Left lung (tissue), 10 donors: Measurements from ENCODE around the gene ATXN1L. TPM values are rescaled to one million over a fixed set of nuclear protein-coding genes. Genes with fewer than 3 reads are reported as not detected.
"Not testable (repeated sequence)": the region's sequence is repeated elsewhere in the genome, so short reads cannot be mapped to it uniquely, and the experiment has no call there.

ENCODE experiments used
- ATAC-seq: fragments of 200-7000 bp; cut with Tn5 transposase; one replicate; pipeline ENCODE4 v1.9.1; 2020; ENCODE audit warnings: moderate library complexity
- DNase-seq, 4 donors: peaks; one replicate each; pipeline ENCODE4 v3.0.0-alpha.2; 2013 to 2020
- H3K27ac ChIP-seq, 2 donors: fragments of 200-600 bp; sonication (generic) in 1 of 2; one replicate each; pipeline versions ENCODE4 v1.5.0 to v1.8.0; 2020 to 2021
- H3K27me3 ChIP-seq, 2 donors: fragments of 200-600 bp; sonication (generic) in 1 of 2; one replicate each; pipeline versions ENCODE4 v1.5.0 to v1.8.0; 2020 to 2021
- H3K36me3 ChIP-seq, 2 donors: fragments of 200-600 bp; sonication (generic) in 1 of 2; one replicate each; pipeline versions ENCODE4 v1.5.0 to v1.8.0; 2020 to 2021
- H3K4me1 ChIP-seq, 2 donors: fragments of 200-600 bp; one replicate each; pipeline ENCODE4 v1.8.0; 2021
- H3K4me3 ChIP-seq, 2 donors: fragments of 200-600 bp; sonication (generic) in 1 of 2; one replicate each; pipeline versions ENCODE4 v1.5.0 to v1.8.0; 2020 to 2021; ENCODE audit warnings: mild to moderate bottlenecking in 1 of 2
- H3K9me3 ChIP-seq, 2 donors: fragments of 200-600 bp; sonication (generic) in 1 of 2; one replicate each; pipeline versions ENCODE4 v1.5.0 to v1.8.0; 2020 to 2021
- intact Hi-C, 2 donors: fragments of 100-400 bp; cut with DNase I; formaldehyde crosslinking; loops; one replicate each; pipeline versions ENCODE4 v1.11.2 to v1.14.2; 2022
- polyA plus RNA-seq, 6 donors: library from polyadenylated mRNA; unstranded; fragments of 120-200 nt; gene quantifications; one replicate each; pipeline ENCODE4 v1.2.1, GENCODE V29; 2013; ENCODE audit not compliant: insufficient read length in 6 of 6
- total RNA-seq, 2 donors: library from RNA; stranded (reverse); fragmentation: NEBNext Ultra II Directional; extraction: Animal tissue kit (Norgen Biotek cat#: 25700); gene quantifications; one replicate each; pipeline ENCODE4 v1.2.1, GENCODE V29; 2021
- TF ChIP-seq, protein P1 (sequence below), 2 donors: fragments of 200-600 bp; sonication (generic) in 1 of 2; IDR thresholded peaks; one replicate each; pipeline versions ENCODE4 v1.5.0 to v1.8.0; 2021; ENCODE audit warnings: antibody characterized with exemption in 2 of 2
- donor health status: DM: no; HTN: yes; CAD: no.
- donor health status: DM: no; HTN: no; CAD: no.

ATXN1L gene
- total and polyA plus RNA-seq, 8 donors = 22.8 to 32.9 (median 30.0) TPM

DNA sequence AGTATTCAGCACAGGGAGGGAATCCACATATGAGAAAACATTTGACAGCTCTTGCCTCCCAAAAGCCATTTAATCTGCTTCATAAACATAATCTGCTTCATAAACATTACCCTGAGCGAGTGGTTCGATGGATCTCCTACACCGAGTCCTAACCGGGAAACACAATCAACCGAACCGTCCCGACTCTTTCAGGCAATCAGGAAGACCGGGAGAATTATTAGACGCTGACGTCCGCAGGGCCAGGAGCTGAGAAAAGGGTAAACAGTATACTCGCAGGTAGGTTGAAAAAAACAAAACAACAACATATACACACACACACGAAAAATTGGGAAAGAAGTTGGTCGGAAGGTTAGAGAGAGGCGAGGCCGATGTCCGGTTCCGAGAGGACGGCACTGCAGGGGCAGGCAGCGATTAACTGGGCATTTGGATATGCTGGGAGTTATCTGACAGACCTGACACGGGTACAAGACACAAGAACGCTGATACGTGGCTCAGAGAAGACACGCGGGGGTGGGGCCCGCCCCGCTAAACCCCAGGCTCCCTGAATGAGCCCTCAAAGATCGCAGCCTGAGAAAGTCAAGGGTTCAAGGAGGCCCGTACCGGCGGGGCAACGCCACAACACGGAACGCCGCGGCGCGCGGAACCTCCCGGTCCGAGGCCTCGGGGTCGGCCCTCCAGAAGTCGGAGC lies 37.7 kb upstream of the ATXN1L start:
- TF ChIP-seq, protein P1, sequence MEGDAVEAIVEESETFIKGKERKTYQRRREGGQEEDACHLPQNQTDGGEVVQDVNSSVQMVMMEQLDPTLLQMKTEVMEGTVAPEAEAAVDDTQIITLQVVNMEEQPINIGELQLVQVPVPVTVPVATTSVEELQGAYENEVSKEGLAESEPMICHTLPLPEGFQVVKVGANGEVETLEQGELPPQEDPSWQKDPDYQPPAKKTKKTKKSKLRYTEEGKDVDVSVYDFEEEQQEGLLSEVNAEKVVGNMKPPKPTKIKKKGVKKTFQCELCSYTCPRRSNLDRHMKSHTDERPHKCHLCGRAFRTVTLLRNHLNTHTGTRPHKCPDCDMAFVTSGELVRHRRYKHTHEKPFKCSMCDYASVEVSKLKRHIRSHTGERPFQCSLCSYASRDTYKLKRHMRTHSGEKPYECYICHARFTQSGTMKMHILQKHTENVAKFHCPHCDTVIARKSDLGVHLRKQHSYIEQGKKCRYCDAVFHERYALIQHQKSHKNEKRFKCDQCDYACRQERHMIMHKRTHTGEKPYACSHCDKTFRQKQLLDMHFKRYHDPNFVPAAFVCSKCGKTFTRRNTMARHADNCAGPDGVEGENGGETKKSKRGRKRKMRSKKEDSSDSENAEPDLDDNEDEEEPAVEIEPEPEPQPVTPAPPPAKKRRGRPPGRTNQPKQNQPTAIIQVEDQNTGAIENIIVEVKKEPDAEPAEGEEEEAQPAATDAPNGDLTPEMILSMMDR (IDR thresholded peaks at IDR 0.05) = no peak
- peak overlapping the region; percentile 99 for H3K27ac ChIP-seq
- H3K36me3 ChIP-seq = peaks cover 0 to 20% of the 10 kb centered on the region in 2 donors
- intact Hi-C loops = no loop called here
- H3K9me3 ChIP-seq = no peaks in the 10 kb centered on the region
- DNase-seq (peak in 3 of 4 donors; percentile 12 to 35 (median 29)), ATAC-seq (peak; percentile 41)
- H3K4me3 ChIP-seq = peak overlapping the region; percentile 90 to 99
- peaks cover 14 to 52% of the 10 kb centered on the region in 2 donors for H3K4me1 ChIP-seq
- H3K27me3 ChIP-seq = no peaks in the 10 kb centered on the region

DNA sequence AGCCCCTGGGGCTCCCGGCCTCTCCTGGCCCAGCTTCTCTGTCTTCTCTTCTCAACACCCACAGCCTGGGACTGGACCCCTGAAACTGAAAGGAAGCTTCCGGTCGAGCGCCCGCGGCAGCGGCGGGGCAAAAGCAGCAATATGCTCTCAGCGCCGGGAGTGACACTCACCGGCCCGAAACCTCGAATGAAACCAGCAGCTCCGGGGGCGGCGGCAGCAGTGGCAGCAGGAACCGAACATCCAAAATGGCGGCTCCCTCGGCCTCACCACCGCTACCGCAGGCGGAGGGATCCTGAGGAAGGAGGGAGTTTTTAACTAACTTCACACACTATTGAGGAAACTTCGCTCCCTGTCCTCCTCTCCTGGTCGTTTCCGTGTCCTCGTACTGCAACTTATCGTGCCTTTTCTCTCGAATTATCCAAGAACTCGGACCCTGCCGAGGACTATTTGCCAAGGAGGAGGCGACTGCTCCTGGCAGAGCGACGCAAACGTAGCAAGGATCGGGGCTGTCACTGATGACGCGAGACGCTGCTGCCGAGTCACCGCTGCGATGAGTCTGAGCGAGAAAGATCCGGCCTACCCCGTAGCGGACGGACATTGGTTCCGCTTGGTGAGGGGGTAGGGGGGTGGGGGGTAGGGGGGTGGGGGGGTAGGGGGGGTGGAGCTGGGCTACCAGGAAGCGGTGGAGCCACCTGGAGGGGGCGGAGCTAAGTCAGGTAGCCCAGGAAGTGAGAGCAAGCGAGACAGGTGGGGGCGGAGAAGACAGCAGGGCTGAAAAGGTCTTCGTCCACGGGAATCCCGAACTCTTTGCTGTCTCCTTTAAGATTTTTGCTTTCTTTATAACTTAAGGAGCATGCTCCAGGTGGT lies 37.0 kb upstream of the ATXN1L start, which contains the start of gene AP1G1:
Gene AP1G1 (minus strand): TSS at position 242 of the 867 bp plus-strand sequence. CDS start 19,355 bp downstream, outside the sequence.
- DNase-seq (peak; percentile 96 to 99 (median 98)), ATAC-seq (peak; percentile 97)
- intact Hi-C loops = no loop called here
- no peaks in the 10 kb centered on the region for H3K9me3 ChIP-seq
- peaks cover 0 to 14% of the 10 kb centered on the region in 2 donors for H3K36me3 ChIP-seq
- peak within 1 kb of the TSS; percentile 90 to 99 for H3K4me3 ChIP-seq
- H3K27me3 ChIP-seq = no peaks in the 10 kb centered on the region
- TF ChIP-seq, protein P1 (IDR thresholded peaks at IDR 0.05) = no peak
- H3K4me1 ChIP-seq = peaks cover 14 to 46% of the 10 kb centered on the region in 2 donors
- H3K27ac ChIP-seq = peak within 1 kb of the TSS; percentile 99

DNA sequence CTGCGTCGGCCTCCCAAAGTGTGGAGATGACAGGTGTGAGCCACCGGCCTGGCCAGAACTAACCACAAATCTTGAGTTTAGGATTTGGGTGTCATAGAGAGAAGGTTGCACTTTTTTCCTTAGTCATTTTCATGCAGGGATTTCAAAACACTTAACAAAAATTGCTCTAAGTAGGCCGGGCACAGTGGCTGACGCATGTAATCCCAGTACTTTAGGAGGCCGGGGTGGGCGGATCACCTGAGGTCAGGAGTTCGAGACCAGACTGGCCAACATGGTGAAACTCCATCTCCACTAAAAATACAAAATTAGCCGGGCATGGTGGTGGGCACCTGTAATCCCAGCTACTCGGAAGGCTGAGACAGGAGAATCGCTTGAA lies 35.6 kb upstream of the ATXN1L start:
- H3K36me3 ChIP-seq, H3K9me3 ChIP-seq, DNase-seq, ATAC-seq, H3K27me3 ChIP-seq, H3K4me3 ChIP-seq, intact Hi-C loops: not testable (repeated sequence)
- Histone ChIP-seq H3K27ac (peak overlapping the region in 1 of 2 donors; percentile 99), H3K4me1 (peaks cover 14 to 39% of the 10 kb centered on the region in 2 donors)

DNA sequence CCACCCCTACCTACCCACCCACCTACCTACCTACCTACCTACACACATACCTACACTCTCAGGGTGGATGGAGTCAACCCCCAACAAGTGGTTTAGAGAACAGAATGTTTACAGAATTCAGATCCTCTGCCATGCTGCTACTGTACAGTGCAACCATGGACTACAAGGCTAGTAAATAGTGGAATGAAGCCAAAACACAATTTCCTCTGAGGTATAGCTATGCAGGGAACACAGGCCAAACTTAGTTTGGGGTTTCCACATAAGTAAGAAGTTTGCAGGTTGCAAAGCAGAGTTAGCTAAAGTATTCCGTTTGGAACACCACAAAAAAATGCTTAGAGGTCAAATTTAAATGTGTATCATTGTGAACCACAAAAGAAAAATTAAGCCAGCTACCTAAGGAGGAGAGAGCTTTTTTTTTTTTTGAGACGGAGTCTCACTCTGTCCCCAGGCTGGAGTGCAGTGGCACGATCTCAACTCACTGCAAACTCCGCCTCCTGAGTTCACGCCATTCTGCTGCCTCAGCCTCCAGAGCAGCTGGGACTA lies 34.4 kb upstream of the ATXN1L start:
- intact Hi-C loops = no loop called here
- ATAC-seq = no peak
- no peak overlapping the region for H3K27ac ChIP-seq
- no peaks in the 10 kb centered on the region for H3K36me3 ChIP-seq
- H3K9me3 ChIP-seq = no peaks in the 10 kb centered on the region
- TF ChIP-seq, protein P1 (IDR thresholded peaks at IDR 0.05) = no peak
- DNase-seq = no peak
- H3K4me1 ChIP-seq = peaks cover 12 to 27% of the 10 kb centered on the region in 2 donors
- no peaks in the 10 kb centered on the region for H3K27me3 ChIP-seq
- H3K4me3 ChIP-seq = no peak overlapping the region

DNA sequence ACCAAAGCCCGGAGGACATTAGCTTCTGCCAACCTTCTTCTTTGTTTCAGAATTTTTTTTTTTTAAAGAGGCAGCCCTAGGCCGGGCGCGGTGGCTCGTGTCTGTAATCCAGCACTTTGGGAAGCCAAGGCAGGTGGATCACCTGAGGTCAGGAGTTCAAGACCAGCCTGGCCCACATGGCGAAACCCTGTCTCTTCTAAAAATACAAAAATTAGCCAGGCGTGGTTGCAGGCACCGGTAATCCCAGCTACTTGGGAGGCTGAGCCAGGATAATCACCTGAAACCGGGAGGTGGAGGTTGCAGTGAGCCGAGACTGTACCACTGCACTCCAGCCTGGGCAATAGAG lies 28.6 kb upstream of the ATXN1L start:
- H3K36me3 ChIP-seq, intact Hi-C loops, ATAC-seq, H3K4me1 ChIP-seq, DNase-seq, H3K9me3 ChIP-seq, H3K27me3 ChIP-seq, H3K4me3 ChIP-seq: not testable (repeated sequence)
- H3K27ac ChIP-seq = peak overlapping the region in 1 of 2 donors; percentile 37

DNA sequence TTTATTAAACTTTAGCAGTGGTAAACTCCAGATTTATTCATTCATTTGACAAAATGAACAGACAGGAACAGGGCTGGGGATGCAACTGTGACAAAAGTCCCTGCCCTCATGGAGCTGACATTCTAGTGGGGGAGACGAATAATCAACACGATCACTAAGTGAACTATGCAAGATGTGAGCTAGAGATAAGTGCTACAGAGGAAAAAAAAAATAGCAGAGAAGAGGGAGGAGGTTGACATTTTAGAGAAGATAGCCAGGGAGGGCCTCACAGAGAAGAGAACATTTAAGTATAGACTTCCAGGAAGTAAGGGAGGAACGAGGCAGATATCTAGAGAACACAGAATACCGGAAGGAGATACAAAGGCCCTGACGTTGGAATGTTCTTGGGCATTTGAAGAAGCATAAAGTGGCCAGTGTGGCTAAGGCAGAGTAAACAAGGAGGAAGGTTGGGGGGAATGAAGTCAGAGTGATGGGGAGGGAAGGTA lies 19.2 kb upstream of the ATXN1L start:
- Histone ChIP-seq H3K27ac (no peak overlapping the region), H3K4me3 (no peak overlapping the region), H3K36me3 (no peaks in the 10 kb centered on the region), H3K9me3 (no peaks in the 10 kb centered on the region), H3K4me1 (no peaks in the 10 kb centered on the region), H3K27me3 (no peaks in the 10 kb centered on the region)
- ATAC-seq = no peak
- intact Hi-C loops = no loop called here
- TF ChIP-seq, protein P1 (IDR thresholded peaks at IDR 0.05) = no peak
- no peak for DNase-seq
